AG04449 (cell line): Measurements from ENCODE around the gene PARS2.

Experiments used
- CTCF ChIA-PET: fragments of 350-600 bp; formaldehyde crosslinking; extraction: SDS; loops from one replicate; lab custom pipeline; 2021; ENCODE audit warnings: antibody characterized with exemption; lab: Yijun Ruan, JAX
- POLR2A ChIA-PET: fragments of 400-600, 350-600 bp; formaldehyde crosslinking; extraction: SDS; loops from one replicate; lab custom pipeline; 2020; ENCODE audit warnings: antibody characterized with exemption, inconsistent platforms; lab: Yijun Ruan, JAX
- DNase-seq: peaks from one replicate; pipeline ENCODE4 v3.0.0-alpha.2; 2010; ENCODE audit warnings: low read depth, low spot score
- H3K4me3 ChIP-seq: 2 replicates; pipeline ENCODE4 v1.5.1; 2011; ENCODE audit warnings: low read depth, mild to moderate bottlenecking, control low read depth, low read length
- TF ChIP-seq, protein P1 (sequence below): IDR thresholded peaks from one replicate; pipeline ENCODE4 v1.5.1; 2011; ENCODE audit warnings: mild to moderate bottlenecking, moderate library complexity, low read length, control low read depth, inconsistent platforms; ENCODE audit not compliant: insufficient read depth; ENCODE audit errors: missing control alignments

The PARS2 gene

DNA sequence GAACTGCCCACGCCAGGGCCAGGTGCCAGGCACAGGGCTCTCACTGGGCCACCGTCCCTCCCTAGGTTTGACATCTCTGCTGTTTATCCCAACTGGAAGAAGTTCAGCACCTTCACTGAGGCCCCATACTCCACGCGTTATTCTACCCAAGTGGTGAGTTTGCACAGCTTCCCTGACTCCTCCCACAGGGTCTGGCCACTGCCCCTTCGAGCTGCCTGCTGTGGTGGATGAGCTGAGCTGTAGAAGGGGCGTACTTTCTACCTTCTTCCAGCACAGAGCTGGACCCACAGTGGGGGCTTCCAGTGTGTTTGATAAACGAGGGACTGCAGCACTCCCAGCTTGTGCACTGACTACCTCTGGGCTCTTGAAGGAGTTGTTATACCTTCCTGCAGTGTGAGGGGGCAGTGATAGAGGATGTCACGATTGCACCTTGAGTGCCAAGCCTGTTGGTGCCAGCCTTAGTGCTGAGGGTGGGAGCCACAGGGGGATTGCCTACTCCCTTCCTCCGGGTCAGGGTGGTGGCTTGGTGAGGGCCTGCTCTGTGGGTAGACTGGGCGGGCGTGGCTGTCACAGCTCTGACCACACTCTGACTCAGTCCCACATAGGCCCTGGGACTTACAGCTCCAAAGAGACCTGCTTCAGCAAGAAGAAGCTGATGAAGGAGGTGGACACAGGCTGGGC lies 42.7 kb upstream of the PARS2 start:
- ChIA-PET POLR2A (no interaction called here), CTCF (interaction anchor here (1.0 to 1.8 kb wide), 4 partner anchors 39 to 307 kb away, joined by 3 to 8 read pairs (median 4); no protein-coding TSS in a partner anchor)
- no peak for DNase-seq
- TF ChIP-seq, protein P1, sequence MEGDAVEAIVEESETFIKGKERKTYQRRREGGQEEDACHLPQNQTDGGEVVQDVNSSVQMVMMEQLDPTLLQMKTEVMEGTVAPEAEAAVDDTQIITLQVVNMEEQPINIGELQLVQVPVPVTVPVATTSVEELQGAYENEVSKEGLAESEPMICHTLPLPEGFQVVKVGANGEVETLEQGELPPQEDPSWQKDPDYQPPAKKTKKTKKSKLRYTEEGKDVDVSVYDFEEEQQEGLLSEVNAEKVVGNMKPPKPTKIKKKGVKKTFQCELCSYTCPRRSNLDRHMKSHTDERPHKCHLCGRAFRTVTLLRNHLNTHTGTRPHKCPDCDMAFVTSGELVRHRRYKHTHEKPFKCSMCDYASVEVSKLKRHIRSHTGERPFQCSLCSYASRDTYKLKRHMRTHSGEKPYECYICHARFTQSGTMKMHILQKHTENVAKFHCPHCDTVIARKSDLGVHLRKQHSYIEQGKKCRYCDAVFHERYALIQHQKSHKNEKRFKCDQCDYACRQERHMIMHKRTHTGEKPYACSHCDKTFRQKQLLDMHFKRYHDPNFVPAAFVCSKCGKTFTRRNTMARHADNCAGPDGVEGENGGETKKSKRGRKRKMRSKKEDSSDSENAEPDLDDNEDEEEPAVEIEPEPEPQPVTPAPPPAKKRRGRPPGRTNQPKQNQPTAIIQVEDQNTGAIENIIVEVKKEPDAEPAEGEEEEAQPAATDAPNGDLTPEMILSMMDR: no peak
- H3K4me3 ChIP-seq: no peak overlapping the region

DNA sequence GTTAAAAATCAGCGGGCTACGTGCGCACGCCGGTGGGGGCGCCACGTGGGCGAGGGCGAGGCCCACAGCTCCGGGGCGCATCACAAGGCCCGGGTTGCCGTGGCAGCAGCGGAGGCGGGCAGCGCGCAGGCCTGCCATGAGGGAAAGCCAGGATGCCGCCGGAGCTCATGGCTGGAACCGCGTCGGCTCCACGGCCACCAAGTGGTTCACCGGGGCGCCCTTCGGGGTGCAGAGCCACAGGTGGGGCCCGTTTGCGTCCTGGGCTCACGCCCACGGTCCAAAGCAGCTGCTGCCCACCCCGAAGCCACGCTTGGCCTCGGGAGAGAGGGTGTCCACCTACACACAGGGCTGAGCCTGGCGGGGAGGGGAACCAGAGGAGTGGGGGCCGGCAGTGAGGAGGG lies 41.7 kb upstream of the PARS2 start:
- TF ChIP-seq, protein P1: no peak
- DNase-seq: no peak
- no peak overlapping the region for H3K4me3 ChIP-seq
- POLR2A ChIA-PET: no interaction called here
- CTCF ChIA-PET: no interaction called here

DNA sequence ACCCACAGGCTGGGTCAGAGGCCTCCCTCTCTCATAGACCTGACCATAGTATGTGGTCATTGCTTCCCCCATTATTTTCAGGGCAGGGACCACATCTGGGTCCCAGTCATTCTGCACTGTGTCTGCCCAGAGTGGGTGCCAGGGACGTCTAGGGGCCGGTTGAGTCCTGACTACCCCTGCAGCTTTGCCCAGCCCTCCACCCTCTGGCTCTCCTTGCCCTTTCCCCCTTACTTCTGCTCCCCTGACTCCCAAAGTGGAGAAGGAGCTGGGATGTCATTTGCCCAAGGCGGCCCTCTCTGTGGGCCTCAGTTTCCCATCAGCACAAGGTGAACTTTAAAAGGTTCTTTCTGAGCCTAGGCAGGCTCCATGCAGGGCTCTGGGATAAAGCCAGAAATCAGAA lies 41.1 kb upstream of the PARS2 start:
- TF ChIP-seq, protein P1: no peak

DNA sequence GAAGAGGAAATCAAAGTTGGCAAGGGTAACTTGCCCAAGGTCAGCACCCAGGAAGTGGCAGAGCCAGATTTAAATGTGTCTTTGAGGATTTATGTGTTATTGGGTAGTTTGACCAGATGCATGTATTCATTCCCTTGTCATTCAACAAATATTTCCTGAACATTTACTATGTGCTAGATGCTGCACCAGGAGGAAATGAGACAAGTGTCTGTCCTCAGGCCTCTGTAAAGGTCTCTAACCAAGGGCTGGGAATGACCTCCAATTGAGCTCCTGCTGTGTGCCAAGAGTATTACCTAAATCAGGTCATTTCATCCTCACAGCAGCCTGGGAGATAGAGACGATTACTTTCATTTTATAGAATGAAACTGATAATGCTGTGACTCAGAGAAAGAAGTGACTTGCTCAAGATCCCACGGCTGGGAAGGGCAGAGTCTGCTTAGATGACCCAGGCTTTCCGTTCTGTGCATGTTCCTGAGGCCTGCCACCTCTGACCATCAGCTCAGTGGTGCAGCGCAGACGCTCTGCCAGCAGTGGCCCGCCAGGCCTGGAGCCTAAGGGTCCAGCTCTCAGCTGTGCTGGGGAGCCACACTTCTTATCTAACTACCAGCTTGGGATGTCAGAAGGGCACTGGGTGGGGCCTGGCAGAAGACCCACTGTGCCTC lies 40.3 kb upstream of the PARS2 start:
- TF ChIP-seq, protein P1: no peak
- DNase-seq: no peak
- POLR2A ChIA-PET: no interaction called here
- H3K4me3 ChIP-seq: no peak overlapping the region
- CTCF ChIA-PET: interaction anchor here (1.1 kb wide), 1 partner anchor 8 kb away, joined by 3 read pairs; no protein-coding TSS in a partner anchor

More for the DNA sequence above, 41.1 kb upstream of the PARS2 start:
- no peak overlapping the region for H3K4me3 ChIP-seq
- POLR2A ChIA-PET: no interaction called here
- CTCF ChIA-PET: no interaction called here
- no peak for DNase-seq

DNA sequence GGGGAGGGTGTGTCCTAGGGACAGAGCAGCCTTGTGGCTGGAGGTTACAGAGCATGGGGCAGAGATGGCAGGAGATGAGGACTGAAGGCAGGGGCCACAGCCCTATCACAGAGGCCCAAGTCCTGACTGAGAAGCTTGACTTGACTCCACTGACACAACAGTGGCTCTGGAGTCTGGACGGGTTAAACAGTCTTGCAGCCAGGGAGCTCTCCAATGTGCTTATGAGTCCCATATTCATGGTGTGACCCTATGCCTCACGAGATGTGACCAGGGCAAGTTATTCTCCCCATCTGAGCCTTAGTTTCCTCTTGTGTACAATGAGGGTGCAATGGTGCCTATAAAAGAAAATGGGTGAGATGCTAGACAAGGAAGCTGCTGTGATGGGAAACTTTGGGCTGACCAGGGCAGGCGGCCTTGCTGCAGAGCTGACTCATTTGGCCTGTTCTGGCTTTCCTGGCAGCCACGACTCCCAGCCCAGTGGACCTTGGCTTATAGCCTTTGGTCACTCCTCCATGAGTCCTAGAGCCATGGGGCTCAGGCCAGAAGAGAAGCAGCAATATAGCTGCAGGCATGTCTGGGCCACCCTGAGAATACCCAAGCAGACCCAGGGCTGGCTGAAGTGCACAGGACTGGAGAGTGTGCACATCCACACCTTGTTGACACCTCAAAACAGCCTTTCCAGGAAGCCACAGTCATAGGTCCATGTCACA lies 39.6 kb upstream of the PARS2 start:
- DNase-seq: no peak
- ChIA-PET CTCF (interaction anchor here (1.1 to 1.9 kb wide), 4 partner anchors 9 to 943 kb away, joined by 3 to 4 read pairs (median 3); no protein-coding TSS in a partner anchor), POLR2A (no interaction called here)
- TF ChIP-seq, protein P1: no peak
- H3K4me3 ChIP-seq: no peak overlapping the region
